Hepatocyte (in vitro differentiated cells): Measurements from ENCODE around the gene CACYBP.

ENCODE experiments used
- EZH2 ChIP-seq: fragments of 200-600 bp; sonication (generic); IDR thresholded peaks from 2 replicates; pipeline ENCODE4 v1.6.1; 2016; ENCODE audit warnings: antibody characterized with exemption, mild to moderate bottlenecking, borderline replicate concordance
- EZH2phosphoT487 ChIP-seq: fragments of 200-600 bp; sonication (generic); IDR thresholded peaks from one replicate; pipeline ENCODE4 v1.6.1; 2018; ENCODE audit warnings: antibody characterized with exemption, mild to moderate bottlenecking, low read depth, moderate library complexity; ENCODE audit not compliant: unreplicated experiment, severe bottlenecking
- TF ChIP-seq, protein P1 (sequence below): fragments of 200-600 bp; sonication (generic); IDR thresholded peaks from 2 replicates; pipeline ENCODE4 v1.5.1; 2016; ENCODE audit warnings: antibody characterized with exemption, mild to moderate bottlenecking; ENCODE audit not compliant: poor library complexity

DNA sequence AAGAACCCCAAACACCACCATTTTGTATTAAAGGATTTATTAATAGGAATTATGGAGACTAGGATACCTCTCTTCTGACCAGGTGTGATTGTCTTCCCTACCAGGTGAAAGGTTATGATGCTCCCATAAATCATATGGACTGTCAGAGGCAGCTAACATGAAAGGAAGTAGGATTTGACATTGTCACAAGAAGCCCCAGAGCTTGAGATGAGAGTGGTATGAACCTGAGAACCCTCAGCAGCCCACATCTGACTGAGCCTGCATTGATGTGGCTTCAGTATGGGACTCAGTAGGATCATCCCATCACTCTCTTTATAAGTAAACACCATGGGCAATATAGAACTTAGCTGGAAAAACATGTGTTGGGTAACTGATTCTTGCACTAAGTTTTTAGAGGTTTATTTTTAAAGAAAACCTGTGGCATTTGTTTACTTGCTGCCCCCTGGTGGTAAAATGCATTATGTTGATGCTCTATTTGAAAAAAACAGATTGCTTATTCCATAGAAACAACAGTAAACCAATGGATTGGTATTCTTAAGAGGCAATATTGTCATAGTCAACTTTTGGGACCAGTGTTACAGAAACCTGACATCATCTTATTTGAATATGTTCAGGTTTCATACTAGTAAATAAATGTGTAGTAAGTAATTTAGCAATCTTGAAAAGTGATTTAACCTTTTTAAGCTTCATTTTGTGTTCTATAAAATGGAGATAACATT, 16.6 kb upstream of the CACYBP start:
- TF ChIP-seq, protein P1, sequence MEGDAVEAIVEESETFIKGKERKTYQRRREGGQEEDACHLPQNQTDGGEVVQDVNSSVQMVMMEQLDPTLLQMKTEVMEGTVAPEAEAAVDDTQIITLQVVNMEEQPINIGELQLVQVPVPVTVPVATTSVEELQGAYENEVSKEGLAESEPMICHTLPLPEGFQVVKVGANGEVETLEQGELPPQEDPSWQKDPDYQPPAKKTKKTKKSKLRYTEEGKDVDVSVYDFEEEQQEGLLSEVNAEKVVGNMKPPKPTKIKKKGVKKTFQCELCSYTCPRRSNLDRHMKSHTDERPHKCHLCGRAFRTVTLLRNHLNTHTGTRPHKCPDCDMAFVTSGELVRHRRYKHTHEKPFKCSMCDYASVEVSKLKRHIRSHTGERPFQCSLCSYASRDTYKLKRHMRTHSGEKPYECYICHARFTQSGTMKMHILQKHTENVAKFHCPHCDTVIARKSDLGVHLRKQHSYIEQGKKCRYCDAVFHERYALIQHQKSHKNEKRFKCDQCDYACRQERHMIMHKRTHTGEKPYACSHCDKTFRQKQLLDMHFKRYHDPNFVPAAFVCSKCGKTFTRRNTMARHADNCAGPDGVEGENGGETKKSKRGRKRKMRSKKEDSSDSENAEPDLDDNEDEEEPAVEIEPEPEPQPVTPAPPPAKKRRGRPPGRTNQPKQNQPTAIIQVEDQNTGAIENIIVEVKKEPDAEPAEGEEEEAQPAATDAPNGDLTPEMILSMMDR = peak; percentile 65
- TF ChIP-seq EZH2 (no peak), EZH2phosphoT487 (no peak)
